Endothelial cell of umbilical vein (primary cell): ENCODE measurements around the gene PAPLN. TPM values are rescaled to one million over a fixed set of nuclear protein-coding genes. Genes with fewer than 3 reads are reported as not detected.

Experiments used
- BruUV-seq: library from RNA; stranded (reverse); fragments of 400-500 nt; replicated peaks from 2 replicates; lab custom pipeline; 2021; lab: Mats Ljungman, UMichigan
- CTCF ChIA-PET: fragments of 300-600, 350-600 bp; sonication (Branson Sonifier 250); formaldehyde crosslinking; loops from one replicate; lab custom pipeline; 2021; ENCODE audit warnings: antibody characterized with exemption, inconsistent platforms; lab: Charles Lee
- POLR2A ChIA-PET: fragments of 300-600, 350-600 bp; sonication (Branson Sonifier 250); formaldehyde crosslinking; loops from one replicate; lab custom pipeline; 2021; ENCODE audit warnings: antibody characterized with exemption, inconsistent platforms; lab: Charles Lee
- DNase-seq: peaks from one replicate; pipeline ENCODE4 v3.0.0-alpha.2; 2011; ENCODE audit warnings: low read depth, low spot score
- FAIRE-seq: peaks from 2 replicates; lab custom pipeline; 2011; peaks lifted over from hg19 to GRCh38; lab: Jason Lieb, UNC
- H2AFZ ChIP-seq: 2 replicates; pipeline ENCODE4 v1.6.0; 2012; ENCODE audit warnings: low read depth, low read length, control low read depth, inconsistent platforms
- H3K27ac ChIP-seq: 2 replicates; pipeline ENCODE4 v1.5.1; 2011; ENCODE audit warnings: low read depth, mild to moderate bottlenecking, control low read depth, low read length, moderate library complexity; ENCODE audit not compliant: insufficient read depth
- H3K27me3 ChIP-seq, 2 experiments: 2 replicates each; pipeline versions ENCODE4 v1.6.0 to v1.6.1; 2011; ENCODE audit warnings: low read length in 2 of 2, mixed read lengths in 1 of 2; ENCODE audit not compliant: control insufficient read depth in 2 of 2, insufficient read depth in 2 of 2
- H3K36me3 ChIP-seq, 2 experiments: 2 replicates in 1 of 2; 3 replicates in 1 of 2; pipeline ENCODE4 v1.5.1; 2011; ENCODE audit warnings: low read length in 2 of 2, mild to moderate bottlenecking in 1 of 2, moderate library complexity in 1 of 2; ENCODE audit not compliant: control insufficient read depth in 2 of 2, insufficient read depth in 2 of 2; ENCODE audit errors: extremely low read depth in 1 of 2
- H3K4me1 ChIP-seq: 3 replicates; pipeline ENCODE4 v1.5.1; 2011; ENCODE audit warnings: mild to moderate bottlenecking, low read length; ENCODE audit not compliant: control insufficient read depth, insufficient read depth; ENCODE audit errors: extremely low read depth
- H3K4me2 ChIP-seq: 2 replicates; pipeline ENCODE4 v1.6.1; 2011; ENCODE audit warnings: low read length, control low read depth, mixed read lengths; ENCODE audit not compliant: insufficient read depth
- H3K4me3 ChIP-seq, 3 experiments: fragments of 200-600 bp in 1 of 3; sonication (generic), shearing (Covaris generic) in 1 of 3; replicated peaks in 1 of 3; 2 replicates each; pipeline ENCODE4 v1.5.1; 2011 to 2016; ENCODE audit warnings: control low read depth in 3 of 3, low read length in 3 of 3, mild to moderate bottlenecking in 2 of 3, inconsistent platforms in 1 of 3, low read depth in 1 of 3, moderate library complexity in 1 of 3; ENCODE audit not compliant: insufficient read depth in 1 of 3
- H3K79me2 ChIP-seq: 2 replicates; pipeline ENCODE4 v1.6.0; 2012; ENCODE audit warnings: low read length, inconsistent platforms; ENCODE audit not compliant: control insufficient read depth, insufficient read depth
- H3K9ac ChIP-seq: replicated peaks from 2 replicates; pipeline ENCODE3; 2011; ENCODE audit warnings: low read length, control low read depth; ENCODE audit not compliant: insufficient read depth; ENCODE audit errors: extremely low read depth
- H3K9me1 ChIP-seq: replicated peaks from 3 replicates; pipeline ENCODE4 v1.6.0; 2011; ENCODE audit warnings: mild to moderate bottlenecking, low read length; ENCODE audit not compliant: control insufficient read depth, insufficient read depth; ENCODE audit errors: extremely low read depth
- H3K9me3 ChIP-seq: replicated peaks from 2 replicates; pipeline ENCODE4 v1.5.1; 2012; ENCODE audit warnings: low read length, inconsistent platforms; ENCODE audit not compliant: control insufficient read depth, insufficient read depth
- H4K20me1 ChIP-seq: replicated peaks from 2 replicates; pipeline ENCODE3; 2011; ENCODE audit warnings: mild to moderate bottlenecking, low read length; ENCODE audit not compliant: control insufficient read depth, insufficient read depth; ENCODE audit errors: extremely low read depth
- EZH2 ChIP-seq: IDR thresholded peaks from 2 replicates; pipeline ENCODE4 v1.6.1; 2012; ENCODE audit warnings: borderline replicate concordance, low read depth, mild to moderate bottlenecking, moderate library complexity, low read length, inconsistent platforms; ENCODE audit not compliant: severe bottlenecking
- FOS ChIP-seq: IDR thresholded peaks from 2 replicates; pipeline ENCODE4 v1.6.1; 2011; ENCODE audit warnings: mild to moderate bottlenecking, low read length, moderate library complexity, borderline replicate concordance; ENCODE audit not compliant: insufficient read depth
- GATA2 ChIP-seq: IDR thresholded peaks from 2 replicates; pipeline ENCODE4 v1.7.0; 2011; ENCODE audit warnings: low read depth, mild to moderate bottlenecking, moderate library complexity, mixed read lengths, low read length; ENCODE audit not compliant: insufficient read length, insufficient read depth
- JUN ChIP-seq: IDR thresholded peaks from 2 replicates; pipeline ENCODE4 v1.6.1; 2011; ENCODE audit warnings: borderline replicate concordance, low read depth; ENCODE audit not compliant: insufficient read length, insufficient read depth
- MAX ChIP-seq: IDR thresholded peaks from 2 replicates; pipeline ENCODE4 v1.6.1; 2011; ENCODE audit not compliant: insufficient read depth, insufficient read length
- MYC ChIP-seq: IDR thresholded peaks from one replicate; pipeline ENCODE4 v1.6.1; 2011; ENCODE audit warnings: mild to moderate bottlenecking, low read depth, low read length
- POLR2A ChIP-seq: IDR thresholded peaks from 2 replicates; pipeline ENCODE4 v1.6.1; 2012; ENCODE audit warnings: low read depth, mild to moderate bottlenecking, control low read depth, low read length
- POLR2AphosphoS5 ChIP-seq: IDR thresholded peaks from 2 replicates; pipeline ENCODE4 v1.6.1; 2012; ENCODE audit warnings: low read depth, mild to moderate bottlenecking, control low read depth, low read length, moderate library complexity; ENCODE audit not compliant: insufficient read depth
- dilution Hi-C: fragments of 300-500 bp; cut with MboI; formaldehyde crosslinking; loops from one replicate; pipeline ENCODE4 v1.15.0; 2019; ENCODE audit warnings: low sequenced_read_pairs; ENCODE audit not compliant: extremely low pct_ligation_motif_present
- intact Hi-C: fragments of 100-400 bp; cut with micrococcal nuclease; formaldehyde crosslinking; loops from one replicate; pipeline ENCODE4 v1.10.0; 2022
- polyA plus RNA-seq, 4 experiments: library from polyadenylated mRNA; depleted of rRNA in 3 of 4; stranded (reverse) in 3 of 4; unstranded in 1 of 4; fragments of >200 nt; gene quantifications; 2 replicates each; pipeline versions ENCODE4 v1.2.1 to v1.2.3, GENCODE V29; 2011 to 2012; ENCODE audit warnings: missing spikeins in 1 of 4
- total RNA-seq: library from RNA; stranded (reverse); gene quantifications from 2 replicates; pipeline ENCODE4 v1.2.3, GENCODE V29; 2021
- TF ChIP-seq, protein P1 (sequence below), 2 donors: IDR thresholded peaks; 1 replicate in 1 of 2; 2 replicates in 1 of 2; pipeline ENCODE4 v1.5.1; 2011; ENCODE audit warnings: low read length in 2 of 2, mild to moderate bottlenecking in 2 of 2, moderate library complexity in 2 of 2, control low read depth in 1 of 2, inconsistent platforms in 1 of 2, low read depth in 1 of 2; ENCODE audit not compliant: insufficient read depth in 1 of 2; ENCODE audit errors: extremely low read depth in 1 of 2

PAPLN gene
- total and polyA plus RNA-seq, 2 donors (not counting 3 experiments of a cell fraction or from before 2014, with no cell fraction given) = 5.5 to 6.4 TPM

DNA sequence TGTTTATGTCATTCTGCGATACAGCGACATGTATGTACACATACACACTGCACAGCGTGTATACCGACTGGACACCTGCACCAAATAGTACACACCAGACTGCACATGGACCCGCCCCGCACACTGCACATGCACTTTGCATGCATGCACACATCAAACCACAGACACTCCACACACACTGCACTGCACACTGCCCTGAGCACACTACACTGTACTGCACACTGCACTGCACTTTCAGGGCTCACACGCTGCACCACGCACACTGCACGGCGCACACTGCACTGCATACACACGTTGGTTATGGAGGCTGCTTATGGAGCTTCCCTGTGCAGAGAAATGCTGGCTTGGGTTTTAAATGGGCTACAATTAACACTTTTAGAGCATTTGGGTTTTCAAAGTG, 1.6 kb downstream of the PAPLN start:
- Histone ChIP-seq H3K4me1 (peaks cover 21% of the 10 kb centered on the region), H3K27ac (no peak overlapping the region), H4K20me1 (no peaks in the 10 kb centered on the region), H3K4me2 (no peak overlapping the region), H3K36me3 (no peaks in the 10 kb centered on the region), H3K9me1 (no peaks in the 10 kb centered on the region), H3K4me3 (no peak overlapping the region), H3K9me3 (no peaks in the 10 kb centered on the region), H3K27me3 (peaks cover 5 to 6% of the 10 kb centered on the region in 2 experiments), H2AFZ (no peak overlapping the region), H3K79me2 (no peaks in the 10 kb centered on the region), H3K9ac (no peak overlapping the region)
- CTCF ChIA-PET = interaction anchor here (1.2 to 1.8 kb wide), 4 partner anchors 29 to 66 kb away, joined by 3 to 8 read pairs (median 6); no protein-coding TSS in a partner anchor
- dilution Hi-C loops (no loop called here), intact Hi-C loops (no loop called here)
- DNase-seq (no peak), FAIRE-seq (no peak)
- POLR2A ChIA-PET = no interaction called here
- no TSS peak for BruUV-seq
- no peak for TF ChIP-seq FOS
- TF ChIP-seq EZH2 = no peak
- no peak for TF ChIP-seq POLR2AphosphoS5
- TF ChIP-seq JUN = no peak
- no peak for TF ChIP-seq MYC
- TF ChIP-seq MAX = no peak
- TF ChIP-seq POLR2A = no peak
- TF ChIP-seq, protein P1, sequence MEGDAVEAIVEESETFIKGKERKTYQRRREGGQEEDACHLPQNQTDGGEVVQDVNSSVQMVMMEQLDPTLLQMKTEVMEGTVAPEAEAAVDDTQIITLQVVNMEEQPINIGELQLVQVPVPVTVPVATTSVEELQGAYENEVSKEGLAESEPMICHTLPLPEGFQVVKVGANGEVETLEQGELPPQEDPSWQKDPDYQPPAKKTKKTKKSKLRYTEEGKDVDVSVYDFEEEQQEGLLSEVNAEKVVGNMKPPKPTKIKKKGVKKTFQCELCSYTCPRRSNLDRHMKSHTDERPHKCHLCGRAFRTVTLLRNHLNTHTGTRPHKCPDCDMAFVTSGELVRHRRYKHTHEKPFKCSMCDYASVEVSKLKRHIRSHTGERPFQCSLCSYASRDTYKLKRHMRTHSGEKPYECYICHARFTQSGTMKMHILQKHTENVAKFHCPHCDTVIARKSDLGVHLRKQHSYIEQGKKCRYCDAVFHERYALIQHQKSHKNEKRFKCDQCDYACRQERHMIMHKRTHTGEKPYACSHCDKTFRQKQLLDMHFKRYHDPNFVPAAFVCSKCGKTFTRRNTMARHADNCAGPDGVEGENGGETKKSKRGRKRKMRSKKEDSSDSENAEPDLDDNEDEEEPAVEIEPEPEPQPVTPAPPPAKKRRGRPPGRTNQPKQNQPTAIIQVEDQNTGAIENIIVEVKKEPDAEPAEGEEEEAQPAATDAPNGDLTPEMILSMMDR (IDR thresholded peaks at IDR 0.05; ENCODE audit: extremely low read depth in 1 of 2, insufficient read depth in 1 of 2, low read depth in 1 of 2, low read length in 2 of 2) = no peak
- TF ChIP-seq GATA2 = no peak
